GM21447 (cell line): ENCODE measurements around the gene NCAPH2.
"Not testable (repeated sequence)": the region's sequence is repeated elsewhere in the genome, so short reads cannot be mapped to it uniquely, and the experiment has no call there.

ENCODE experiments used
- ATAC-seq: cut with Tn5 transposase; IDR thresholded peaks from one replicate; pipeline ENCODE4 v1.9.1; 2021; ENCODE audit not compliant: unreplicated experiment

The NCAPH2 gene

DNA sequence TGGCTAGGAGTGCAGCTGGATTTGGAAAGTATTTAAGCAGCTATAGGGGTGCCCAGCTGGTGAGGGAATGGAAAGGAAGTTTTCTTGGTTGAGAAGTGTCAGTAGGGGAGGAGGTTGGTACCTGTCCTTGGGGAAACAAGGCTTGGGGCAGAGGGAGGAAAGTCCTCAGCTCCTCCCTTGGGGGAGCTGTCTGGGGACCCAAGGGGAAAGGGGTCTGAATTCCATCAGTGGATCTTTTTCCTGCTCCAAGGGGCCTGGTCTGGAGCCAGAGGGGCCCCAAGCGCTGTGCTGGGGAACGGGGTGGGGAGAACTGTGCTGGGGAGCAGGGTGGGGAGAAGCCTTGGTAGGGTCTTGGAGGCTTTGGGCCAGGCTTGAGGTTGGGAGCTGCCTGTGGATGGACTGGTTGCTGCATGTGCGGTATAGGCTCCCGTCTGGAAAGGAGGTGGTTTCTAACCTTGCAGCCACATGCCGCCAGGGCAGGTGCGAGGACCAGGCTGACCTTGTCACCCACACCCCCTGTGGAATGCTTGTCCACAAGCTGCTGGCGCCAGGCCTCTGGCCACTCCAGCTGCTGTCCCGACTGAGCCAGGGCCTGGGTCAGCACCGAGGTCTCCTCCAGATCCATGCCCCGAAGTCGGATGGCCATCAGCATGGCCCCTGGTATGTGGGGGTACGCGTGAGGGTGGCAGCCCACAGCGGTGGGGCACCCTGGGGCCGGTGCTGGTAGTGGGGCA, 20.8 kb downstream of the NCAPH2 start:
- ATAC-seq = no peak

DNA sequence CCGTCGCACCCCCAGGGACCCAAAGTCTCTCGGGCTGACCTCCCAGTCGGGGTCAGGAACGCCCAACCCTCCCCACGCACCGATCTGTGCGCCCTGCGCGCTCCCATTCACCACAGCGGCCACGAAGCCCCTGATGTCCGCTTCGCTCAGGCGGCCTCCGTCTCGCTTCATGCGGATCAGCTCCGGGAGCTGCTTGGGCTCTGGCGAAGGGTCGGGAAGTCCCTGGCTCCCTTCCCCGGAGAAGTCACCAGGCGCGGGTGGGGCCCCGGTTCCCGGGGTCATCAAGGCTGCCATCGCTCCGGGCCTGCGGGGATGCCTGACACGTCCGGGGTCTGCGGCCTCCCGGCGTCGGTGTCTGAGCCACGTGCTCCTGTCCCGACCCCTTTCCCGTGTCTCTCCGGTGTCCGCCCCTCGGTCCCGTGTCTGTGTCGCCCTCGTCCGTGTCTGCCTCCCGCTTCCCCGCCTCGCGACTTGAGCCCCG, 21.4 kb downstream of the NCAPH2 start:
- no peak for ATAC-seq

DNA sequence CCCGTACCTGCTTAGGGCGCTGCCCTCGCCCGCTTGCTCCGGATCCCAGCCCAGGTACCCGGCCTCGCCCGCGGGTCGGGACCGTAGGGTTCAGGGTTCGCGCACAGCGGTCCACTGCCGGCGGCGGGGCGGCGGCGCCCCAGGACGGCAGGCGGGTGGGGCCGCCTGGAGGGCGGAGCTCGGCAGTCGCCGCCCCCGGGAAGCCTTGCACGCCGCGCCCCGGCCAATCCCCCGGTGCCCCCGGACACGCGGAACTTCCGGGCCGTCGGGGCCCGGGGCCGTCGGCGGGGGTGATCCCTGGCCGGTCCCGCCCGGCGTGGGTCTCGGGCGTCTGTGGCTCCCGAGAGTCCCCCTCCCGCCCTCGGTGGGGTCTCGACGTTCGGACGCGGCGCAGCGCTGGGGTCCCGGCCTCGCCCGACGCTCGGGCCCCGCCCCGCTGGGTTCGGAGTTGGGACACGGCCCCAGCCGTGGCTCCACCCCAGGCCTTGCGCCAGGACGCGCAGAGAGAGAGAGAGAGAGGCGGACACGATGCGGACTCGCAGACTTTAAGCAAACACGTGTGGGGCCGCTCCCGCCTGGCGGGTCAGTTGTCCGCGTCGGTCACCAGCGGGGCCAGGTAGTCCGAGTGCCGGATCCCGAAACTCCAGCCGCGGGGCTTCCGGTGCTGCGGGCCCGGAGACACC, 22.0 kb downstream of the NCAPH2 start, which contains the start of gene TYMP:
TSS of gene TYMP (minus strand) at position 116 of the 683 bp plus-strand sequence. CDS start 303 bp downstream, outside the sequence.
- ATAC-seq = no peak

GRCh38 chr22:50530580-50530876, 22.5 kb downstream of the NCAPH2 start:
- no peak for ATAC-seq

- no peak for ATAC-seq
These were observed 23.0 kb downstream of the NCAPH2 start for GRCh38 chr22:50530877-50531545.

DNA sequence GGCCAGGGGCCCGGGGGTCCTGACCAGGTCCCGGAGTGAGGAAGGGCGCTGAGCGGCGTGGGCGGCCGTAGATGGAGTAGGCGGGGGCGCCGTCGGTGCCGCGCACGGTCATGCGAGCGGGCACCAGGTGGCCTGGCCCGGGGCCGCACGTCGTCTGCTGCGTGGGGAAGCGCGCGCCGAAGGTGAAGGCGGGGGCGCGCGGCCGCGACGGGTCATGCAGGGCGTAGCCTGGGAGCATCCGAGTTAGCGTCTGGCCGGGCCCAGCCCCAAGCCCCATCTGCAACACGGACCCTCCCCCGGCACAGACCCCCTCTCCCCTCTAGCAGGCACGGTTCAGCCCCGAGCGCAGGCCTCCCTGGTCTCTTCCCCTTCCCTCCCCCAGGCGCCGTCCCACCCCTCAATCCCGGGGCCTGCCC, 23.5 kb downstream of the NCAPH2 start:
- peak; percentile 17 for ATAC-seq

GRCh38 chr22:50531962-50532674, 24.1 kb downstream of the NCAPH2 start:
- no peak for ATAC-seq

- no peak for ATAC-seq
These were observed 25.1 kb downstream of the NCAPH2 start for GRCh38 chr22:50532824-50533796.

GRCh38 chr22:50533856-50534711, 26.1 kb downstream of the NCAPH2 start:
- ATAC-seq = not testable (repeated sequence)

DNA sequence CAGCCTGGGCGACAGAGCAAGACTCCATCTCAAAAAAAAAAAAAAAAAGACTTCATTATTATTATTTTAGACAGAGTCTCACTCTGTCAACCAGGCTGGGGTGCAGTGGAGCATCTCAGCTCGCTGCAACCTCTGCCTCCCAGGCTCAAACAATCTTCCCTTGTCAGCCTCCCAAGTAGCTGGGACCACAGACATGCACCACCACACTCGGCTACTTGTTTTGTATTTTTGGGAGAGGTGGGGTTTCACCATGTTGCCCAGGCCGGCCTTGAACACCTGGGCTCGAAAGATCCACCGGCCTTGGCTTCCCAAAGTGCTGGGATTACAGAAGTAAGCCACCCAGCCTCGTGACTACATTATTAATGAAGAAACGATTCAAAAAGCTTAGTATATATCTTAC, 27.1 kb downstream of the NCAPH2 start:
- no peak for ATAC-seq

GRCh38 chr22:50536226-50536625, 28.2 kb downstream of the NCAPH2 start:
- no peak for ATAC-seq

GRCh38 chr22:50537765-50538164, 29.7 kb downstream of the NCAPH2 start:
- no peak for ATAC-seq

GRCh38 chr22:50540381-50540780, 32.4 kb downstream of the NCAPH2 start:
- ATAC-seq = no peak

GRCh38 chr22:50541667-50542026, 33.6 kb downstream of the NCAPH2 start:
- not testable (repeated sequence) for ATAC-seq

GRCh38 chr22:50542416-50542927, 34.4 kb downstream of the NCAPH2 start:
- ATAC-seq = peak; percentile 22

GRCh38 chr22:50544078-50544745, 36.2 kb downstream of the NCAPH2 start:
- no peak for ATAC-seq

- ATAC-seq = no peak
These were observed 36.8 kb downstream of the NCAPH2 start for GRCh38 chr22:50544746-50545253.
